Activated CD4-positive, alpha-beta T cell treated with anti-CD3 and anti-CD28 coated beads for 4 hours (primary cell): ENCODE data around the gene WIZ.

Experiments
- DNase-seq, 2 donors: peaks; one replicate each; pipeline ENCODE4 v3.0.0-alpha.2; 2020

Gene WIZ

DNA sequence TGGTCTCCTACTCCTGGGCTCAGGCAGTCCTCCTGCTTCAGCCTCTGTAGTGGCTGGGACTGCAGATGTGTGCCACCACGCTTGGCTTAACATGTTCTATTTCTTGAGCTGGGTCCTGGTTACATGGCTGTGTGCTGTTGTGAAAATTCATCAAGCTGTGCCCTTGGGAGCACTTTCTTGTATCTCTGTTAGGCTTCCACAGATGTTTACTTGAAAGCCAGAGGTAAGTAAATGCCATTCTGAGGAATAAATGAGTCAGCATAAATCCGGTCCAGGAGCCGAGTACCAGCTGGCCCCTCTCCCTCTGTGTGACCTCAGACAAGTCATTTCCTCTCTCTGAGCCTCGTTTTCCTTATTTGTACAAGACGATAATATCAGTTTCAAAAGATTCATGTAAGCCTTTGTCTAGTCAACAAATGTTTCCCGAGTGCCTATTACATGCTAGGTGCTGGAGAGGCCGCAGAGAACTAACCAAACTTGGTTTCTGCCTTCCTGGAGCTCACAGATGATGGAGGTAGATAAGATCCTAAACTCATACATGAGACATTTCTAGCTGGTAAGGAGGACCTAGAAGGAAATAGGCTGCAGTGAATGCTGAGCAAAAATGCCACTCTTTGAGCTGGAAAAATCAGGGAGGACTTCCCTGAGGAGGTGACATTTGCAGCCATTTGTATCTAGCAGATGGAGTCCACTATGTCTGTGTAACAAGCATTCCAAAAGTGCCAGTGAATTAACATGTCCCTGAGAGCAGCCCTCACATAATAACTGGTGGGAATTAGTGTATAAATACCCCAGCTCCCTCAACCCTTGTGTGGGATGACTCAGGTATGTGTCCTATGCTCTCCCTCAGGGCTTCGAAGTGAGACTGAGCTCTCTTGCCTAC lies 17.3 kb upstream of the WIZ start:
- DNase-seq, result peak; percentile 64 to 71

DNA sequence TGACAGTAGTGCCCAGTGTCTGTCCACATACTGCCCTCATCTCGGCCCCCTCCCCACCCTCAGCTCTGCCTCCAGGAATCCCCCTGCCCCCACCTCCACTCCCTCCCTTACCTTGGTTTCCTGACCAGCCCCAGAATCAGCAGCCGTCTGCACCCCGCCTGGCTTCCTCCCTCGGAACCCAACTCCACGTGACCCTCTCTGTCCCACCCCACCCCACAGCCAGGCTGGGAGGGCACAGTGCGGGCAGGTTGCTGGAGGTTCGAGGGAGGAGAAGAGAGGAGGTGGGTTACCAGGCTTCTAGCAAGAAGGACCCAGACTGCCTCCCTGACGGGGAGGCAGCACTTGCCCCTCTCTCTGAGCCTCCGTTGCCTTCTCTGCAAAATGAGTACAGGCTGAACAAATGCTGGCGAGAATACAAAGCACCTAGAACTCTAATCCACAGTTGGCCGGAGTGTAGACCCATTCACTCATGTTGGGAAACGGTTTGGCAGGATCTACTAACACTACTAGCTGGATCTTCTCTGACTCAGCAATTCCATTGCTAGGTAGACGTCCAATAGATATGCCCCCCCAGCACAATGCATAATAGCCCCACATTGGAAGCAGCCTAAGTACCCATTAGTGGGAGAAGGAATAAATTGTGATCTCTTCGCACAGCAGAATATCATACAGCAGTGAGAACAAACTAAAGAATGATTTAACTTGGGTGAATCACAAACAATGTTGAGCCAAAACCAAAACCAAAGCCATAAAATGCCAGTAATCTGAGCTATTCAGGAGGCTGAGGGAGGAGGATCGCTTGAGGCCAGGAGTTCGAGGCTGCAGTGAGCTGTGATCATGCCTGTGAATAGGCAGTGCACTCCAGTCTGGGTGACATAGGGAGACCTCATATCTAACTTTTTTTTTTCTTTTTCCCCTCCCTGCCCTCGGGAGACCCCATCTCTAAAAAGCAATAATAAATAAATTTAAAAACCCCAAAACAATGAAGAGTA lies 14.9 kb upstream of the WIZ start, which contains the start of gene RASAL3:
TSS of gene RASAL3 (minus strand) at position 151 of the 992 bp plus-strand sequence. CDS start 186 bp downstream, outside the sequence.
- peak; percentile 64 to 65 for DNase-seq

DNA sequence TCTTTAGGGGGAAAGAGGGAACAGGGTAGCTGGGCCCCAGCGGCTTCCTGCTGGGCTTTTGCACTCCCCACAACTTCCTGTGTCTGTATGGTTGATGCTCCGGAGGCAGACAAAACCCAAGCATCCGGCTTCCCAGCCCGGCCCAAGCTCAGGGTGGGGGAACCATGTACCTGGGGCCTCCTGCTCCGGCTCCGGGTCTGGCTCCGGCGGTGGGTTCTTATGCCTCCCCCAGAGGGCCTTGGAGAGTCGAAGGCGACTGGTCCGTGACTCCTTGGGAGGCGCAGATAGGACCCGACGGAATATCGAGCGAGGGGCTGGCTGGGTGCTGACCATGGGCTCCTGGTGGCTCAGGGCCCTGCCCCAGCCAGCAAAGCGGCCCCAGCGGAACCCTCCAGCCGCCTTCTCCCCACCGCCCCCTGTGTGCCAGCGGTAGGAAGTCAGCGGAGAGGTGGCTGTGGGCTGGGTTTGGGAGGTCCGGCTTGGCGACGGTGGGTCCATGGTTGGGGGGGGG lies 14.2 kb upstream of the WIZ start:
- DNase-seq, result peak; percentile 68 to 70

DNA sequence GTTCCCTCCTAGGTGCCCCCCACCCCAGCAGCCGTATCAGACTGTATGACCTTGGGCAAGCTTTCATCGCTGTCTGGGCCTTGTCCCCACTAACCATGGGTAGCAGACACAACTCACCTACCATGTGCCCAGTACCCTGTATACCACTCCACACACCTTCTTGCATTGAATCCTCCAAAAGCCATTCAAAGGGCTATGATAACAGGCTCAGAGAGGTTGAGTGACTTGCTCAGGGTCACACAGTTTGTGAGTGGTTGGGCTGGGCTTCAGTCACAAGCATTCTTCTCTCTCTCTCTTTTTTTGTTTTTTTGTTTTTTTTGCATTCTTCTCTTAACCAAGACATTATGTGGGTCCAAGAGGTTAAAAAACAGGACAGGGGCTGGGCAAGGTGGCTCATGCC lies 11.9 kb upstream of the WIZ start:
- no peak for DNase-seq

DNA sequence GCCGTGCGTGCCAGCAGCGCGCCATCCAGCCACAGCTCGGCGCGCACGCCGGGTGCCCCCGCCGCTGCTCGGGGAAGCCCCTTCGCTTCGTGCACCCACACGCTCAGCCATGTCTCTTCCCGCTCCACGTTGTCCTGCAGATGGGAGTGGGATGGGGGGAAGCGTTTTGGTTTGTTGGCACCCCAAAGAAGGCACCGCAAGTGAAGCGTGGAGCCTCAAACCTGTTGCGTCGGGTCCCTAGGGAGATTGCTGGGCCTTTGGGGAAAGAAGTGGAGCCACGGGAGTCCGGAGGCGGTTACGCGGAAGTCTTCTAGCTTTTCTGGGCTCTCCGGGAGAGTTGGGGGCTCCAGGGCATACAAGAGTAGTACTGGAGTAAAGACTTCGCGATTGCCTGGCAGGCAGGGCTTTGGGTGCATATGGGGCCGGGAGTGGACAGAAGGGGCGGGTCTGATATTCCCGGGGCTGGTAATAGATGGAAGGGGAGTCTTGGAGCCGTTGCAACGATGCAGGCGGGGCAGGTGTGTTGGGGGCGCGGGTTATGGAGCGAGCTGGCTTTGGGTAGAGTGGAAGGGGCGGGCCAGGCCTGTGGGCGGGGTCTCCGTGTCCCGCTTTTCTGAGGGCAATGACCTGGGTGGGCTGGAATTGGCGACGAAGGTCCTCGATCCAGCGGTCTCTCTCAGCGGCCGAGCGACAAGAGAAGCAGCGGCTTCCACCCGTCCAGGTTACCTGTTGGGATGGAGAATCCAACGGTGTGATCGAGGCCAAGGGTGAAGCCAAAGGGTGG lies 8.1 kb upstream of the WIZ start:
- DNase-seq, result no peak

DNA sequence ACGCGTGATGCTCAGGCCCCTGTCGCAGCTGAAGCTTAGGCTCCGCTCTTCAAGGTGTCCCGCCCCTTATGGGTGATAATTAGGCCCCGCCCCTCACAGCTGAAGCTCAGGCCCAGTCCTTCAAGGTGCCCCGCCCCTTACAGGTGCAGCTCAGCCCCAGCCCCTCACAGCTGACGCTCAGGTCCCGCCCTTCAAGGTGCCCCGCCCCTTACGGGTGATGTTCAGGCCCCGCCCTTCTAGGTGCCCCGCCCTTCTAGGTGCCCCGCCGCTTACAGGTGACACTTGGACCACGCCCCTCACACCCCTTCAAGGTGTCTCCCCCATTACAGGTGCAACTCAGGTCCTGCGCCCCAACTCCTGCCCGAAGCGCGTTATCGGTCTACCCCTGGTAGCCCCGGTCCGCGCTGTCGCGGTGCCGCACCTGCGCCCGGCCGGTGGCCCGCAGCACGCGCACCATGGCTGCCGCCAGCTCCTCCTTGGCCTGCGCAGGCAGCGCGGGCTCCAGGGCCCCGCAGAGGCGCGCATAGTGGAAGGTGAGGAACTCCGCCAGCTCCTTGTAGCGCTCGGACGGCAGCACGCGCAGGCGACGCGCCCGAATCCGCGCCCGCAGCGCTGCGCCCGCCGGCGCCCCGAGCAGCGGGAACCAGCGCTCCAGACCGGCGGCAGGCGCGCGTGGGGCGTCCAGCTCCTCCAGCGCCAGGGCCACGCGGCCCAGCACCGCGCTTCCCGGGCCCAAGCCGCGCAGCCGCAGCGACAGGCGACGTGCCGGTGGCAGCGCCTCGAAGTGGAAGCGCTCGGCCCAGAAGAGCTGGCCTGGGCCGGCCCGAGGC lies 7.3 kb upstream of the WIZ start:
- no peak for DNase-seq

DNA sequence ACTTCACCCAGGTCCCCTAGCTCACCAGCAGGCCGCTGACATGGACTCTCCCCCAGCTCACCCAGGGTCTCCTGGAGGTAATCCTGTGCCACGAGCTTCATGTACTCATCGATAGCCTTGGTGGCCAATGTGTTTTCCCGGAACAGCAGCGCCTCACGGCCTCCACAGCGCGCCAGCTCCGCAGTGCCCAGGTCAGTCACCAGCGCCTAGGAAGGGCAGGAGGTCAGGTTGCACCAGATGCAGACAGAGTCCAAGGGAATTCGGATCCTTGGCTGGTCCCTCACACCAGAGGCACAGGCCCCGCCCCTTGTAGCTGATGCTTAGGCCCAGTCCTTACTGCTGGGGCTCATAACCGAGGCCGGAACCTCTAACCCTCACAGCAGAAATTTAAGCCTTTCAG lies 6.7 kb upstream of the WIZ start:
- DNase-seq, result no peak

DNA sequence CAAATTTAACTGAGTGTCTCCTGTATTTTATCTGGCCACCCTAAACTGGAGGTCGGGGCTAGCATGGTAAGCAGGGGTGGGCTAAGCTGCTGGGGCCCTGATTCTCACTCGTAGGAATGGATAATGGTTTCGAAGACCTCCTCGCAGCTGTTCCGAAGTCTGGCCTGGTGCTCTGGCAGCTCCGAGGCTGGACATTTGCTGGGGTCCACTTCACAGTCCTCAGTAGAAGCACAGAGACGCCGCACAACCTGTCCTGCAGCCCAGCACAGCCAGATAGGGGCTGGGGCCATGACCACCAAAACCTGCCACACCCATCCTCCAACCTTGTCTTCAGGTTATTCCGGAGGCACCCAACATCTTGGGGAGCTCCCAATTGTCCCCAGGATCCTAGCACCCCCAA lies 6.2 kb upstream of the WIZ start:
- no peak for DNase-seq

DNA sequence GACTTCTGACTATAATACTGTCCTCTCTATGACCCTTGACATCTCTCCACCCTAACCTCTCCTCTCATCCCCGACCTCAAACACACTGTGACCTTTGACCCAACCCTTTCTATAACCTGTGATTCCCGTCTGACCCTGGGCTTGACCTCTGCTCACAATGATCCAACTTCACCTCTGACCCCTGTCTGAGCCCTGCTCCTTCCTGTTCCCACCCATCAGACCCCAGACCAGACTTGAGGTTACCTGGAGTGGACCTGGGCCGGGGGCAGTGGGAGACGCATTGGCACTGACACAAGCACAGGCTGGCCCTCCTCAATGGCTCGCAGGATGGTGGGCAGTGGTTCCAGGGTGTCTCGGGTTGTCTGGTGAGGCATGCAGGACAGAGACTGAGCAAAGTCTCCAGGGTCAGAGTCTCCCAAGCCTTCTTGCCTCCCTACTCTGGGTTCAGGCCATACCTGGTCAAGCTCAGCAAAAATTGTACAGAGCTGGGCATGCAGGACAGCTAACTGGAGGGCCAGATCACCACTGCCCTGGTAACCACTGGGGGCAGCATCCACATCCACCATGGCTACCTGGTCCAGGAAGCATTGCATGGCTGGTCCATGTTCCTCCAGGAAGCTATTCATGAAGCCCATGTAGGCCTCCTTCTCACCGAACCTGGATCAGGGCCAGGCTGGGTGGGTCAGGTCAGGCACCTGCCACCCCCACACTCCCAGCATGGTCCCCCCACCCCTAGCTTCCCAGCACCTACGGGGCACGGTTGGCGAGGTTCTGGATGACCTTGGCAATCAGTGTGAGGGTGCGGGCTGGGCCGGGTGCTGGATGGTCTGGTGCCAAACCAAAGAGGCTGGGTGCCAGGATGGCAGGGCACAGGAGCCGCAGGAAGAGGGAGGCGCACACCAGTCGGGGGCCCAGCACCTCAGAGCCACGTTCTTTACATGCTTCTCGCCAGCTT lies 4.4 kb upstream of the WIZ start:
- DNase-seq, result no peak

DNA sequence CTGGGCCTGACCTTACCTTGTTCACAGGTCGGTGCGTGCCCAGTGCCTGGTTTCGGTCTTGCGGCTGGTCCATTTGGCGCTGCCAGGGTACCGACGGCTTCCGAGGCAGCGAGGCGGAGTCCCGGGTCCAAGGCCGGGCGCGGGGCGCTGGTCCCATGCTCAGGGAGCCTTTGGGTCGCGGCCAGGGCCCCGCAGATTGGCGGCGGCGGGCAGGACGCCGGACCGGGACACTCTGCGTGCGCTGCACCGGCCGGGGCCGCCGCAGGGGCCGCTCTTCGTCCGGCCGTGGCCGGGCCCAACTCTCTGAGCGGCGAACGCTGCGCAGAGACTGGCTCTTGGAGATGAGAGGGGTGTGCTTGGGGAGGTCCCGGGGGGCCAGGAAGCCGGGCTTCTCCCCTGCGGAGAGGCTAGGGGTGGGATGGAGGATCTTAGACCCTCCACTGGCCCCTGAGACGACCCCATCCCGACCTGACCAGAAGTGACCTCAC lies 3.4 kb upstream of the WIZ start:
- DNase-seq, result no peak

DNA sequence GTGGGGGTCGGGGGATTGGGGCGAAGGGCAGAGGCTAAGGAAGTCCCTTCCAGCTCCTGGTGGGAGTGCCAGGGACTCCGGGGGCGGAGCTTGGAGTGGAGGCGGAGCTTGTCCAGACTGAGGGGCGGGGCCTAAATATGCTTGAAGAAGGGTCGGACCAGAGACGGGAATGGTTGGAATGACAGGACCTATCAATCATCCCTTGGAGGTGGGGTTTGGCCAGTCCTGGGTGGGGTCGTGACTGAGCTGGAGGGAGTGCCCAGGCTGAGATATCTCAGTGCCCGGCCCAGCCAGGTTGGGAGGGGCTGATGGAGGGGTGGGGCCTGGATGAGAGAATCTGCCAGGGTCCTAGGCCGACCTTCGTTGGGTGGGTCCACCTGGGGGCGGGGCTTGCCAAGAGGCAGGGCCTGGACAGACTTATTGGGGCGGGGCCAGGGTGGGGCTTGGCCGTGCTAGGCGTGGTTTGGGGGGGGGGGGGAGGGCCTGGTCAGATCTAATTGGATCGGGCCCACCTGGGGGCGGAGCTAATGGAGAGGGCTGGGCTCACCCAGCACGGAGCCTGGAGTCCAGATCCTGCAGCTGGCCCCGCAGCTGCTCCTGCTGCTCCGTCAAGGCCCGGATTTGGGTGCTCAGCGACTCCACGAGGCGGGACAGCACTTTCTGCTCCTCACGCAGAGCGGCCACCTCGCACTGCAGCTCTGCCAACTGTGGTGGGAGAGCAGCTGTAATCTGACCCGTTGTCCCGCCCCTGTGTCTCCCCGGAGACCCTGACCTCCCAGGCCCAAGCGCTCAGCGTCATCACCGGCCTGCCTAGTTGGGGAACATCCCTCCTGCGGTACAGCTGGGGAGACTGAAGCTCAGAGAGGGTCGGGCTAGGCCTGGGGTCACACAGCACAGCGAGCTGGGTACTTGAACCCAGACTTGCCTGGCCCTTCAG lies 2.6 kb upstream of the WIZ start:
- DNase-seq, result no peak

DNA sequence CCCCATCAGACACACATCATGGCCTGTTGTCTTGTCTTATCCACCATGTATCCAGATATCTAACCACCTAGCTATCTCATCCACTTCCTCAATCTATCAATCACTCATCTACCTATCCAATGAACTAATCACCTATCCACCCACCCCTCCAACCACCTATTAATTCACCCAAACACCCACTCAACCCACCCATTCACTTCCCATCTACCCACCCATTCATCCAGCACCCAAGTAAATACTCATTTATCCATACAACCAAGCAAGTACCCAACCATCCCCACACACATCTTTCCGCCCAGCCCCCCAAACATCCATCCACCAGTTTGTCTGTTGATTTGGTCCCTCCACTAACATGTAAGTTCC lies 753 bp upstream of the WIZ start:
- no peak for DNase-seq

DNA sequence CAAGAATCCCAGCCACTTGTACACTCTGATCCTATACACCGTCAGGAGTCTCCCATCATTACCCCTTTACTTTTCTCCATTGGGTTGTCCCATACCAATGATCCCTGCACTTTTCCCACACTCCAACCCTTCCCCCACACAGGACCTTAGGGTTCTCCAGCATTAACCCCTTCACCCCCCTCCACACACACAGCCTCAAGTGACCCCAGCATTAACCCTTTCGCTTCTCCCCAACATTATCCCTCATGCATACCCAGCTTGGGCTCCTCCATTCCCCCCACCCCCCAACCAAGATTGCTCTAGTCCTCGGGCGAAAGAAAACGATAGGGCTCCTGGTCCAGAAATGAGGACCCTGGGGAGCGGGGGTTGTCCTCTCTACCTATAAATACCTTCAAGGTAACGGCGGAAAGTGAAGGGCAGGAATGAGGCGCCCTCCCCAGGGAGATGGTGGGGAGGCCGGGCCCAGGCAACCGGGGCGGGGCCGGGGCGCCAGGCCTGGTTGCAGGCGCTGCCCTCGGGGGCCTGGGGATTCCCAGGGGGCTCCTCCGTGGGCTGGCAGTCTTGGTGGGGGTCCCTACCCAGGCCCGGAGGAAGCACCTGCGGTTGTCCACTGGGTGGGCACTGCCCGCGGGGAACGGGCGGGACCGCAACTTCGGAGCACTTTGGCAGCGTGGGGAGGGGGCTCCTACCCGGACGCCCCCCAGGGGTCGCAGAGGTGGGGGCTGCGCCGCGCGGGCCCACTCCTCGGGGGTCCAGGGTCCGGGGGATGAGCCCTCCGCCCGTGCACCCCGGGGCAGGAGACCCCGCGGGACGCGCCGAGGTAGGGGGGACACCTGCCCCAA lies 757 bp downstream of the WIZ start:
- DNase-seq, result no peak

DNA sequence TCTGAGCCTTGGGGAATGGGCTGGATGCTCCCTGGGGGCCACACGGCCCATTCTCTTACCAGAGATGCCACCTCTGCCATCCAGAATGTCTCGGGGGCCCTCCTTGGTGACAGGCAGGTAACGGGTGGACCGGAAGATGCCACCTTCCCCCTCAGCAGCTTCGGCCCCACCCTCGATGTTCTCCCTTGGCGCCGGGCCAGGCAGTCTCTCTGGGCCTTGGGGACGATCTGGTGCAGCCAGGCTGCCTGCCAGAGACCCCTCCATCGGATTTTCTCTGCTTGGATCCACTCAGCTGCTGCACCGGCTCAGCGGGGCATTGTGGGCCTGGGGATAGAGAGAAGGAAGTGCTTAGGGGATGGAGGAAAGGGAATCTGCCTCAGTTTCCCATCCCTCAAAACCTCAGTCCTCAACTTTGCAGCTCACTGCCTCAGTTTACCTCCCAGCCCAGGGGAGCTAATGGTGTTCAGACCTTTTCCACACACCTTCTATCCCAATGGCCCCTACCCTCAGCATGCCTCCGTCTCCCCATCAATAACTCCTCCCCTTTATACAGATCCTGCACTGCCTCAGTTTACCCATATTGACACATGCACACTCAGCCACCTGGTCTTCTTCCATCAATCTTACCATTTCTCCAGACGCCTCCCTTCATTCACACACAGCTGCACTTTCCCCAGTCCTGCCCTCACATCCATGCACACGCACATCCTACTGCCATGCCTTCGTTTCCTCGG lies 1.5 kb downstream of the WIZ start:
- no peak for DNase-seq

DNA sequence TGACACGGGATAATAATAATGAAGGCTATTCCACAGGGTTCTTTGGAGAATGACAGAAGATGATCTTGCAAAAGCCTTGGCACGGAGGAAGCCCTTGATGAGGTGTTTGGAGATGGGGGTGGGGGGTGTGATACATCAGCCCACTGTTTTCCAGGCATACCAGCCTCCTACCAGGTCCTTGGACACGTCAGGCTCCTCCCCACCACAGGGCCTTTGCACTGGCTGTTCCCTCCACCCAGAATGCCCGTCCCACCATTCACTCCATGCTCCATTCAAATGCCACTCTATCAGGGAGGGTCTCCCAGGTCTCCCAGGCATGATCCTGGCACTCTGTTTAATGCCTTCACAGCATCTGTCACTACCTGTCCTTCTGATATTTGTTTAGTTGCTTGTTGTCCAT lies 2.7 kb downstream of the WIZ start:
- no peak for DNase-seq

DNA sequence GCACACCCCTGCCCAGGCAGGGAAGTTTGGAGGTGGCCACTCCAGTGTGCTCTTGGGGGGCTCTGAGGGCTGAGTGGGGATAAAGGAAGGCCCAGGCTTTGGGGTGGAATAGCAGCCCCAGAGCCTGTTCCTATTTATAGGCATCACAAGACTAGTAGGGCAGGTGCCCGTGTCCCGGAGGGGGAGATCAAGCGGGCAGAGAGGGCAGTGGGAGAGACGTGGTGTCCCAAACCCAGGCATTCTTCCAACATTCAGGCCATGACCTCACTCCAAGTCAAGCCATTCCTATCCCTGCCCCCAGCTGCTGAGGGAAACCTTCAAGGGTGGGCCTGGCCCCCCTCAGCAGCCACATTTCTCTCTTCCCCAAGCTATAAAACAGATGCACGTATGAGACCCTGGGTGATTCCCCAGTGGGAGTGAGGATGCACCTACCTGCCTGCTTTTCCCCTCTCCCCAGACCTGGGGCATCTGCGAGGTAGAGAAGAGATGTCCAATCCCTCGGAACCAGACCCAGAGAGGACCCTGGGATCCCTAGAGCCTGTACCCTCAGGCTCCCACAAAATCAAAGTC lies 3.9 kb downstream of the WIZ start:
- no peak for DNase-seq

DNA sequence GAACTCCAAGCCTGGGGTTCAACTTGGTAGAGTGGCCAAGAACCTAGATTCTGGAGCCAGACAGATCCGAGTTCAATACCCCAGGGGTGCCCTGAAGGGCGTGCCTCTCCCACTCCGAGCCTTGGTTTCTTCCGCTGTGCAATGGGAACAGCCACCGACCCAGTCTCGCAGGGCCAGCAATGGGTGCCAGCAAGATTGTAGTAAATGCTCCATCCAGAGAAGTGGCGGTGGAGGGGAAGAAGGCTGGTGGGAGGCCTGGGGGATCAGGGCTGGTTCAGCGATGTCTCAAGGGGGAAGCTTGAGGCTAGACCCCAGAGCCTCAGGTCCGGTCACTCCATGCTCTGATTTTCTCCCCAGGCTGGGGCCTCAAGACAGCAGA lies 4.5 kb downstream of the WIZ start:
- DNase-seq, result no peak
